Tibial artery (tissue), 4 donors: ENCODE data around the gene TPK1.

ENCODE experiments used
- DNase-seq, 2 donors: peaks; one replicate each; pipeline ENCODE4 v3.0.0-alpha.2; 2019
- H3K27ac ChIP-seq, 2 donors: fragments of 200-600 bp; sonication (generic) in 1 of 2; 1 replicate in 1 of 2; 2 replicates in 1 of 2; pipeline ENCODE4 v1.5.1; 2018 to 2019; ENCODE audit warnings: mild to moderate bottlenecking in 1 of 2
- H3K27me3 ChIP-seq, 2 donors: fragments of 200-600 bp; sonication (generic) in 1 of 2; one replicate each; pipeline versions ENCODE4 v1.5.1 to v1.6.0; 2016 to 2019
- H3K36me3 ChIP-seq, 3 donors: fragments of 200-600 bp; sonication (generic) in 2 of 3; one replicate each; pipeline ENCODE4 v1.5.1; 2016 to 2019; ENCODE audit warnings: mild to moderate bottlenecking in 2 of 3
- H3K4me1 ChIP-seq, 4 donors: fragments of 200-600 bp; sonication (generic) in 2 of 4; 1 replicate in 3 of 4; 2 replicates in 1 of 4; pipeline ENCODE4 v1.5.1; 2016 to 2019
- H3K4me3 ChIP-seq, 2 donors: fragments of 200-600 bp; sonication (generic) in 1 of 2; 1 replicate in 1 of 2; 2 replicates in 1 of 2; pipeline ENCODE4 v1.5.1; 2018 to 2019; ENCODE audit warnings: mild to moderate bottlenecking in 2 of 2
- H3K9me3 ChIP-seq, 3 donors: fragments of 200-600 bp; sonication (generic) in 1 of 3; one replicate each; pipeline ENCODE4 v1.5.1; 2016 to 2019
- CTCF ChIP-seq, 2 experiments: fragments of 200-600 bp in 1 of 2; fragments of 450-650 bp in 1 of 2; IDR thresholded peaks; one replicate each; pipeline ENCODE4 v1.5.1; 2017 to 2019; ENCODE audit warnings: antibody characterized with exemption in 2 of 2, mild to moderate bottlenecking in 1 of 2, moderate library complexity in 1 of 2
- intact Hi-C: fragments of 100-400 bp; cut with DNase I; formaldehyde crosslinking; loops from one replicate; pipeline ENCODE4 v1.15.0; 2023; ENCODE audit warnings: low total_unique reads

TPK1 gene

GRCh38 chr7:144656965-144657517, 178.8 kb downstream of the TPK1 start:
- Histone ChIP-seq H3K27me3 (no peaks in the 10 kb centered on the region), H3K4me1 (no peaks in the 10 kb centered on the region), H3K9me3 (no peaks in the 10 kb centered on the region), H3K27ac (no peak overlapping the region), H3K4me3 (no peak overlapping the region), H3K36me3 (no peaks in the 10 kb centered on the region)
- intact Hi-C loops, result no loop called here
- DNase-seq, result no peak
- no peak for TF ChIP-seq CTCF (IDR thresholded peaks at IDR 0.05)

- H3K4me1 ChIP-seq, result no peaks in the 10 kb centered on the region
- intact Hi-C loops, result no loop called here
- H3K4me3 ChIP-seq, result no peak overlapping the region
- H3K27me3 ChIP-seq, result no peaks in the 10 kb centered on the region
- no peak for DNase-seq
- no peak for TF ChIP-seq CTCF (IDR thresholded peaks at IDR 0.05)
- no peaks in the 10 kb centered on the region for H3K36me3 ChIP-seq
- peaks cover 0 to 6% (median 5%) of the 10 kb centered on the region in 3 donors for H3K9me3 ChIP-seq
- no peak overlapping the region for H3K27ac ChIP-seq
Observed at GRCh38 chr7:144653449-144653848, 182.4 kb downstream of the TPK1 start.

GRCh38 chr7:144650439-144650838, 185.4 kb downstream of the TPK1 start:
- Histone ChIP-seq H3K4me3 (no peak overlapping the region), H3K36me3 (no peaks in the 10 kb centered on the region), H3K27me3 (no peaks in the 10 kb centered on the region), H3K27ac (no peak overlapping the region), H3K9me3 (peaks cover 0 to 6% (median 5%) of the 10 kb centered on the region in 3 donors), H3K4me1 (no peaks in the 10 kb centered on the region)
- no peak for TF ChIP-seq CTCF (IDR thresholded peaks at IDR 0.05)
- no peak for DNase-seq
- intact Hi-C loops, result no loop called here

GRCh38 chr7:144649120-144649519, 186.7 kb downstream of the TPK1 start:
- no peak for TF ChIP-seq CTCF (IDR thresholded peaks at IDR 0.05)
- no peak overlapping the region for H3K4me3 ChIP-seq
- no peaks in the 10 kb centered on the region for H3K4me1 ChIP-seq
- H3K27ac ChIP-seq, result no peak overlapping the region
- H3K9me3 ChIP-seq, result peaks cover 0 to 6% (median 5%) of the 10 kb centered on the region in 3 donors
- no peaks in the 10 kb centered on the region for H3K27me3 ChIP-seq
- intact Hi-C loops, result no loop called here
- no peaks in the 10 kb centered on the region for H3K36me3 ChIP-seq
- DNase-seq, result no peak

- Histone ChIP-seq H3K27ac (no peak overlapping the region), H3K4me3 (no peak overlapping the region), H3K36me3 (no peaks in the 10 kb centered on the region), H3K27me3 (no peaks in the 10 kb centered on the region), H3K4me1 (peaks cover 0 to 14% (median 0%) of the 10 kb centered on the region in 4 donors), H3K9me3 (no peaks in the 10 kb centered on the region)
- intact Hi-C loops, result no loop called here
- no peak for TF ChIP-seq CTCF (IDR thresholded peaks at IDR 0.05)
- no peak for DNase-seq
Observed at GRCh38 chr7:144641389-144642044, 194.3 kb downstream of the TPK1 start.
